22Rv1 (cell line): ENCODE measurements around the gene CADM1.

Experiments used
- H3K27ac ChIP-seq: fragments of 450-650 bp; 2 replicates; pipeline ENCODE4 v1.5.1; 2017
- ZFX ChIP-seq: fragments of 450-650 bp; IDR thresholded peaks from 2 replicates; pipeline ENCODE4 v1.6.1; 2017; ENCODE audit warnings: antibody characterized with exemption, borderline replicate concordance
- TF ChIP-seq, protein P1 (sequence below): fragments of 450-650 bp; IDR thresholded peaks from 2 replicates; pipeline ENCODE4 v1.5.1; 2017; ENCODE audit warnings: mild to moderate bottlenecking

Gene CADM1

GRCh38 chr11:115406404-115406803 is 97.8 kb downstream of the CADM1 start:
- H3K27ac ChIP-seq, result no peak overlapping the region
- TF ChIP-seq, protein P1, sequence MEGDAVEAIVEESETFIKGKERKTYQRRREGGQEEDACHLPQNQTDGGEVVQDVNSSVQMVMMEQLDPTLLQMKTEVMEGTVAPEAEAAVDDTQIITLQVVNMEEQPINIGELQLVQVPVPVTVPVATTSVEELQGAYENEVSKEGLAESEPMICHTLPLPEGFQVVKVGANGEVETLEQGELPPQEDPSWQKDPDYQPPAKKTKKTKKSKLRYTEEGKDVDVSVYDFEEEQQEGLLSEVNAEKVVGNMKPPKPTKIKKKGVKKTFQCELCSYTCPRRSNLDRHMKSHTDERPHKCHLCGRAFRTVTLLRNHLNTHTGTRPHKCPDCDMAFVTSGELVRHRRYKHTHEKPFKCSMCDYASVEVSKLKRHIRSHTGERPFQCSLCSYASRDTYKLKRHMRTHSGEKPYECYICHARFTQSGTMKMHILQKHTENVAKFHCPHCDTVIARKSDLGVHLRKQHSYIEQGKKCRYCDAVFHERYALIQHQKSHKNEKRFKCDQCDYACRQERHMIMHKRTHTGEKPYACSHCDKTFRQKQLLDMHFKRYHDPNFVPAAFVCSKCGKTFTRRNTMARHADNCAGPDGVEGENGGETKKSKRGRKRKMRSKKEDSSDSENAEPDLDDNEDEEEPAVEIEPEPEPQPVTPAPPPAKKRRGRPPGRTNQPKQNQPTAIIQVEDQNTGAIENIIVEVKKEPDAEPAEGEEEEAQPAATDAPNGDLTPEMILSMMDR, result no peak
- TF ChIP-seq ZFX, result no peak

GRCh38 chr11:115398333-115399080 is 105.7 kb downstream of the CADM1 start:
- no peak overlapping the region for H3K27ac ChIP-seq
- TF ChIP-seq ZFX, result no peak
- TF ChIP-seq, protein P1, result no peak

GRCh38 chr11:115396533-115396932 is 107.7 kb downstream of the CADM1 start:
- H3K27ac ChIP-seq, result no peak overlapping the region
- TF ChIP-seq, protein P1, result no peak
- TF ChIP-seq ZFX, result no peak

GRCh38 chr11:115393950-115394349 is 110.3 kb downstream of the CADM1 start:
- TF ChIP-seq, protein P1, result no peak
- TF ChIP-seq ZFX, result no peak
- H3K27ac ChIP-seq, result no peak overlapping the region

GRCh38 chr11:115391598-115391997 is 112.6 kb downstream of the CADM1 start:
- TF ChIP-seq, protein P1, result no peak
- TF ChIP-seq ZFX, result no peak
- H3K27ac ChIP-seq, result no peak overlapping the region

DNA sequence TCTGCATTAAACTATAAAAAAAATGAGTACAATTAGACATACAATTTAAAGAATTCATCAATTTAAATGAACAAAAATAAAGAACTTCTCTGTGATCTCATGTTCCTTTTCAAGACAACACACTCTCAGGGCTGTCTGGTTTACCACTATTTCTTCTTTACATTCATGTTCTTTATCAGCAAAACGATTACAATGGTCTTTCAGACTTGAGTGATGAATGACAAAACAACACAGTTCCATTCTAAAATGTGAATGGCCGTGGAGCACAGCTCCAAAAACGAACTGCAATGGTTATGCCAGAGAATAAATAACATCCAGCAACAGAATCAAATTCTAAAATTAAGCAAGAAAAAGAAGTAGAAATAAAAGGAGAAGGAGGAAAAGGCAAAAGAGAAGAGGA is 113.1 kb downstream of the CADM1 start:
- TF ChIP-seq, protein P1, result no peak
- TF ChIP-seq ZFX, result no peak
- no peak overlapping the region for H3K27ac ChIP-seq

GRCh38 chr11:115390441-115390840 is 113.8 kb downstream of the CADM1 start:
- TF ChIP-seq, protein P1, result no peak
- no peak for TF ChIP-seq ZFX
- H3K27ac ChIP-seq, result no peak overlapping the region
